ENCODE data around the gene ZMYM4.

The ZMYM4 gene

GRCh38 chr1:35430762-35431161 lies 162.3 kb downstream of the ZMYM4 start:
- H3K4me3 Mint-ChIP-seq = no peak overlapping the region
- no peaks in the 10 kb centered on the region for H3K4me1 Mint-ChIP-seq
- no peaks in the 10 kb centered on the region for H3K27me3 Mint-ChIP-seq (ENCODE audit: low read depth, poor library complexity)
- H3K9me3 Mint-ChIP-seq = no peaks in the 10 kb centered on the region
- DNase-seq = no peak
- peaks cover 58% of the 10 kb centered on the region for H3K36me3 Mint-ChIP-seq (ENCODE audit: low read depth)
- TF ChIP-seq CTCF (IDR thresholded peaks at IDR 0.05) = no peak
- H3K27ac Mint-ChIP-seq = peak overlapping the region; percentile 9

GRCh38 chr1:35431173-35431599 lies 162.7 kb downstream of the ZMYM4 start:
- Mint-ChIP-seq H3K9me3 (no peaks in the 10 kb centered on the region), H3K27ac (peak overlapping the region; percentile 9), H3K27me3 (ENCODE audit: low read depth, poor library complexity) (no peaks in the 10 kb centered on the region), H3K4me3 (no peak overlapping the region), H3K4me1 (no peaks in the 10 kb centered on the region), H3K36me3 (ENCODE audit: low read depth) (peaks cover 53% of the 10 kb centered on the region)
- TF ChIP-seq CTCF (IDR thresholded peaks at IDR 0.05) = no peak
- DNase-seq = no peak

GRCh38 chr1:35432231-35432630 lies 163.7 kb downstream of the ZMYM4 start:
- Mint-ChIP-seq H3K4me3 (no peak overlapping the region), H3K9me3 (no peaks in the 10 kb centered on the region), H3K27me3 (ENCODE audit: low read depth, poor library complexity) (no peaks in the 10 kb centered on the region), H3K36me3 (ENCODE audit: low read depth) (peaks cover 55% of the 10 kb centered on the region), H3K27ac (peak overlapping the region; percentile 50), H3K4me1 (no peaks in the 10 kb centered on the region)
- DNase-seq = no peak
- TF ChIP-seq CTCF (IDR thresholded peaks at IDR 0.05) = no peak

- TF ChIP-seq CTCF (IDR thresholded peaks at IDR 0.05) = no peak
- Mint-ChIP-seq H3K27me3 (ENCODE audit: low read depth, poor library complexity) (no peaks in the 10 kb centered on the region), H3K9me3 (no peaks in the 10 kb centered on the region), H3K4me1 (no peaks in the 10 kb centered on the region), H3K4me3 (no peak overlapping the region), H3K36me3 (ENCODE audit: low read depth) (peaks cover 63% of the 10 kb centered on the region), H3K27ac (peak overlapping the region; percentile 50)
- DNase-seq = no peak
Measured at GRCh38 chr1:35433714-35434113, 165.2 kb downstream of the ZMYM4 start.

GRCh38 chr1:35434703-35435102 lies 166.2 kb downstream of the ZMYM4 start:
- Mint-ChIP-seq H3K4me3 (no peak overlapping the region), H3K36me3 (ENCODE audit: low read depth) (peaks cover 60% of the 10 kb centered on the region), H3K27ac (peak overlapping the region; percentile 29), H3K9me3 (no peaks in the 10 kb centered on the region), H3K4me1 (no peaks in the 10 kb centered on the region), H3K27me3 (ENCODE audit: low read depth, poor library complexity) (no peaks in the 10 kb centered on the region)
- DNase-seq = no peak
- TF ChIP-seq CTCF (IDR thresholded peaks at IDR 0.05) = no peak

- Mint-ChIP-seq H3K4me3 (no peak overlapping the region), H3K4me1 (no peaks in the 10 kb centered on the region), H3K27me3 (ENCODE audit: low read depth, poor library complexity) (no peaks in the 10 kb centered on the region), H3K27ac (no peak overlapping the region), H3K9me3 (no peaks in the 10 kb centered on the region), H3K36me3 (ENCODE audit: low read depth) (peaks cover 46% of the 10 kb centered on the region)
- no peak for DNase-seq
- no peak for TF ChIP-seq CTCF (IDR thresholded peaks at IDR 0.05)
Measured at GRCh38 chr1:35436078-35436477, 167.6 kb downstream of the ZMYM4 start.
